HG02885 (cell line): Measurements from ENCODE around the gene CD69.
"Not testable (repeated sequence)": the region's sequence is repeated elsewhere in the genome, so short reads cannot be mapped to it uniquely, and the experiment has no call there.

Experiments
- ATAC-seq: cut with Tn5 transposase; IDR thresholded peaks from one replicate; pipeline ENCODE4 v1.9.1; 2021; ENCODE audit warnings: mild to moderate bottlenecking; ENCODE audit not compliant: unreplicated experiment, poor library complexity

Gene CD69

DNA sequence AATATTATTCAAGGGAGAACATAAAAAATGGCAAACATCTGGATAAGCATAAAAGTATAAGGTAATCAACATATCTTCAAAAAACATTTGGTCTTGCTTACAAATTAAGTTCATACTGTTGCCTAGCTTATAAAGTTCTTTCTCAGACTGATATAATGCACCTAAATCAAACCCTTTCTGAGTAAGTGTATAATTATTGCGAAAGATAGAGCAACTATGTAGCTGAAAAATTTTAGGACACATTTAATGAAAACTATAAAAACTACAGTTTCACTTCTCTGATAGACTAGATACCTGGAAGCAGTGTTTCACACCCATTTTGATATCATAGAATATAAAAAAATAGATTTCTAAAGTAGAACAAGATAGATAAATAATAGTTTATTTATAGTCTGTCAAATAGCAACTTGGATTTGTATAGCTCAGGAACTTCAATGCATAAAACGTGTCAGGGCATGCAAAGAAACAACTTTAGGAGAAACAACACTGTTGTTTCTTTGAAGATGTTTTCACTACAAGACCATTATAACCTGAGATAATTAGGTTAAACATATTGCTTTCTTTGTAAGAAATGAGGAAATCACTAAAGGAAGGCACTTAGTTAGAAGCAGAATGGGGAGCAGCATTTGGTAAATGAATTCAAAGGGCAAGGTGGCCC lies 35.4 kb downstream of the CD69 start:
- no peak for ATAC-seq

DNA sequence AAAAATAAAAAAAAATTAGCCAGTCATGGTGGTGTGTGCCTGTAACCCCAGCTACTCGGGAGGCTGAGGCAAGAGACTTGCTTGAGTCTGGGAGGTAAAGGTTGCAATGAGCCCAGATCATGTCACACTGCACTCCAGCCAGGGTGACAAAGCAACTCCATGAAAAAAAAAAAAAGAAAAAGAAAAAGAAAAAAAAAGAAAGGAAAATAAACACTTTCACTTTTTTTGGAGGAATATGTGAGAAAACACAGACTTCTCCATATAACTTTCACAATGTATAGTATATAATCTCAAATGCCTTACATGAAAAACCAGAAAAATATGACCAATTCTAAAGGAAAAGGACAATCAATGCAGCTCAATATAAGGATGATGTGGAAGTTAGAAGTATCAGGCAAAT lies 36.7 kb downstream of the CD69 start:
- no peak for ATAC-seq

DNA sequence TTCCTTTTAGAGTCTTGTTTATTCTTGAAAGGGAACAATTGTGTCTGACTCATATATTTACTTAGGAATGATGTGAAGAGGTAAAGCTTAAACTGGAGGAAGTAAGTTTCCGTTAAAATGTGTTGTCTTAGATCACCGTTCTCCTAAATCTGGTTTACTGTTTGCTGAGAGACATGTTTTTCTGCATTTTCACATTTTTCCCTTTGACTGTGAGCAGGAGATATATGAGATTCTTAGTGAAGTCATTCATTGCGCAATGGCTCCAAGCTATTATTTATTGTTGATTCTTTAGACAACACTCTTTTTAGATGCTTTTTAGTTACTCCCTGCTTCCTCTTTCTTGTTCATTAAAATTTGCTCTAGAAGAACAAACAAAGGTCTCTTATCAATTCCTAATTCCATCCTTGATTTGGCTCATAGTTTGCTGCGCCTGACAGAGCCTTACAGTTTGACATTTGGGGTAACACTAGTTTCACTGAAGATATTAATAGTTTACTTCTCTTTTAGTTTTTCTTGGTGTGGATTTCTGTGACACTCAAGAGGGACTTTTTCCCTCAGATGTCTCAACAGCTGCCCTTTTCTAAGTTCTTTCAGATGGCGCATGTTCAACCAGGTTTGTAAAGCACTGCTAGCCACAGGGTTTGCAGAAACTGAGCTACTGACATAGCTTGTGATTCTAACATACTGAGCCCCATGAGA lies 39.2 kb downstream of the CD69 start:
- ATAC-seq = peak; percentile 78

DNA sequence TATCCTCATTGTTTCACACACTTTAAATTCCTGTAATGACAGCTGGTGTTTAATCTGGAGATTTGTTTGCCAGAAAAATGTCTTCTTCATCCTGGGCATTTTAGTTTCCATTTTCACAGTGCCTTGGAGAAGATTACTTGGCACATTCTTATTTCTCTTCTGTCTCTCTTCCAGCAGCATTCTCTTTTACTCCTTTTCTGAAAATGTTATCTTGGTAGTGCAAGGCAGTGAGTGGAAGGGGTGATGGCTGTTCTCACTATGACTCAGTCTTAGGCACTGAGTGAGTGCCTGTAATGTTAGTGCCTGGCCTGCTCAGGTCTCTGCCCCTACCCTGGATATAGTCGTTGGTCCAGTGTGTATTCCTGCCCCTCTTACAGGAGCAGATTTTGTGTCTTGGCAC lies 40.9 kb downstream of the CD69 start:
- no peak for ATAC-seq

DNA sequence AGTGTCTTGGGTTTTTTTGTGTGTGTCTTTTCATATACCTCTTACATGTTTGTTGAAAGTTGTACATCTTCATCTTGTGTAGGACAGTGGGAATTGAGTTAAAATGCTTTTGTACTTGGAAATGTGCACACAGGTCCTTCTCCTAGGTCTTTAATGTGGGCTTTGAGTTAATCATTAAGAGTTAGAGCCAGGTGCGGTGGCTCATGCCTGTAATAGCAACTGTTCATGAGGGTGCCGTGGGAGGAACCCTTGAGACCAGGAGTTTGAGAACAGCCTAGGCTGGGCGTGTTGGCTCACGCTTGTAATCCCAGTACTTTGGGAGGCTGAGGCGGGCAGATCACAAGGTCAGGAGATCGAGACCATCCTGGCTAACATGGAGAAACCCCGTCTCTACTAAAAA lies 41.7 kb downstream of the CD69 start:
- no peak for ATAC-seq

DNA sequence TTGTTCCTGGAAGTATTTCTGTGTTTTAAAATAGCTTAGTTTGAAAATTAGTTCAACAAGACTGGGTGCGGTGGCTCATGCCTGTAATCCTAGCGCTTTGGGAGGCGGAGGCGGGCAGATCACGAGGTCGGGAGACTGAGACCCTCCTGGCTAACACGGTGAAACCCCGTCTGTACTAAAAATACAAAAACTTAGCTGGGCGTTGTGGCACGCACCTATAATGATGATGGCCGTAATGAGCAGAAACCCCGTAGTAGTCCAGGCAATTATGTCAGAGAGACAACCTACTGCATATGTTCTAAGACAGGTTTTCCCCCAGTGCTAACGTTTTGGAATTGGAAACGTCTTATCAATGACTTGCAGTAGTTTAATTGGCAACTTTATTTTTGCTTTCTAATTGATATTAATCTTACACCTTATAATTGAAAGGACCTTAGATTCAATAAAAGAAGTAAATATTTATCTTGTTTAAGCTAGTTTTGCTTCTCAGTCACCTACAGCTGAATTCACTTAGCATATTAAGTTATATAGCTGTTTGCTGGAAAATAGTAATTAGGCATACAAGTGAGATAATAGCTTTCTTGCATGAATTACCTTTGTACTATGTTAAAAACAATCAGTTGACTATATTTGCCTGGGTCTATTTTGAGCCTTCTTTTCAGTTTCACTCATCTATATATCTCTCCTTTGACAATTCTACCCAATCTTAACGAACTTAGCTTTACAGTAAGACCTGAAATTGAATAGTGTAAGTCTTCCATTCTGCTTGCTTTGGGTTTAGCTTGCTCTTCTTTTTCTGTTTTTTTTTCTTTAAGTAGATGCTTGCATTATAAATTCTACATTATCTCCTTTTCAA lies 43.4 kb downstream of the CD69 start:
- ATAC-seq = no peak

DNA sequence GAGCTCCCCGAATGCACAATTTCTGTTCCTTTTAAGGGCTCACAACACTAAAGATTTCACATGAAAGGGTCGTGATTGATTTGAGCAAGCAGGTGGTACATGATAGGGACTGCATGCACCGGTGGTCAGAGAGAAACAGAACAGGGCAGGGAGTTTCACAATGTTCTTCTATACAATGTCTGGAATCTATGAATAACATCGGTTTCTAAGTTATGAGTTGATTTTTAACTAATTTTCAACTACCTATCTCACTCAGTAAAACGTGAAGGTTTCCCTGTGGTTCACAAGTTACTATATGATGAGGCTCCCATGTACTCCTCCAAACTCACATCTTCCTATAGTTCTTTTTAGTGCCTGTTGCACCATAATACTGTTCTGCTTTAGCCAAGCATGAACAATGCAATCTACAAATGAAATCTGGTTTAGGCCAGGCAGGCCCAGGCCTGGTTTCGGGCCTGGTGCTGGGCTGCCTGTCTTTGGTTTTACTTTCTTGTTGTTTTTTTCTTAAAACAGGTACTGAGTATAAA lies 47.6 kb downstream of the CD69 start:
- peak; percentile 77 for ATAC-seq

DNA sequence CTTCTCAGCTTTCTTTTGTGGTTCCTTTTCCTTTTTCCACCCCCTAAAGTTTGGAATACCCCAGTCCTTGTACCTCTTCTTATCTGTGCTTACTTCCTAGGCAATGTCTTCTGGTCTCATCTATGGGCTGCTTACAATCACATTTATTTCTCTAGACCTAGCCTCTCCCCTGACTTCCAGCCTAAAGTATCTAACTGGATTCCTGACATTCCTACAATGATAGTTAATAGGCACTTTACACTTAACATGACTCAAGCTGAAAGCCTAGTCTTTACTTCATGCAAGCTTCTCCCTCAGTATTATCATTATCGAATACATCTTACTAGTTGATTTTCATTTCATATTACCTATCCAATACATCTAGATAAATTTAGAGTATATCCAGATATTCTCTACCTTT lies 49.0 kb downstream of the CD69 start:
- no peak for ATAC-seq

DNA sequence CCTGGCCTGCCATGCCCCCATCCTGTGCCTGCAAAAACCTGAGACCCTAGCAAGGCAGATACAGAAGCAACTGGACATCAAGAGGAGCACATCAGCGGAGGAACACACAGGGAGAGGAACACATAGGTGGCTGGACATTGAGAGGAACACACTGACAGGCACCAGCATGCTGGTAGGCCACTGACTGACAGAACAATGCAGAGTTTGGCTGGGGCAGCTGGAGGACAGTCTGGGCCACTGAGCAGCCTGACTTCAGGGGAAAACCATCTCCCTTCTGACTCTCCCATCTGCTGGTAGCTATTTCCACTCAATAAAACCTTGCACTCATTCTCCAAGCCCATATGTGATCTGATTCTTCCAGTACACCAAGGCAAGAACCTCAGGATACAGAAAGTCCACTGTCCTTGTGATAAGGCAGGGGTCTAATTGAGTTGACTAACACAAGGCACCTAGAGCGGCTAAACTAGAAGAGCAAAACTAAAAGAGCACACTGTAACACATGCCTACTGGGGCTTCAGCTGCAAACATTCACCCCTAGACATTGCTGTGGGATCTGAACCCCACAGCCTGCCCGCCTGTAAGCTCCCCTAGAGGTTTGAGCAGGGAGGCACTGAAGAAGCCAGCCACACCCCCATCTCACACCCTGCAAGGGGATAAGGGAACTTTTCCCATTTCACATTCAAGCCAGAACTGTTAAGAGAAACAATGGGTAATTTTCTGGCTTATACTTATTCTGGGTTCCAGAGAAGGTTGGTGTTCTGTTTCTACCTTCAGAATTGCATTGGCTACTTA lies 49.9 kb downstream of the CD69 start:
- ATAC-seq = no peak

DNA sequence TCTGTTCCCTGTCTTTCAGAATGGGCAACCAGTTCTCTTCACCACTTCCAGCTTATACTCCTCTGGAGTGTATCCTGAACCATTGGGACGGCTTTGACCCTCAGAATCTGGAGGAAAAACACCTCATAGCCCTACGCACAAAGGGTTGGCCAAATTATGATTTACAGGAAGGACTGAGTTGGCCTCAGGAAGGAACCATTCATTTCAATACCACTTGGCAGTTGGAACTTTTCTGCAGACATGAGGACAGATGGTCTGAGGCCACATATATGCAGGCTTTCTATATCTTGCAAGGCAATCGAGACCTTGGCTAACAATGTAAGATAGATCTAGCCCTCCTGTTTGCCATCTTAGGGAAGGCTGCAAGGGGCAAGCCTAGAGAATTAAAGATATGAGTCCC lies 51.8 kb downstream of the CD69 start:
- ATAC-seq = no peak

DNA sequence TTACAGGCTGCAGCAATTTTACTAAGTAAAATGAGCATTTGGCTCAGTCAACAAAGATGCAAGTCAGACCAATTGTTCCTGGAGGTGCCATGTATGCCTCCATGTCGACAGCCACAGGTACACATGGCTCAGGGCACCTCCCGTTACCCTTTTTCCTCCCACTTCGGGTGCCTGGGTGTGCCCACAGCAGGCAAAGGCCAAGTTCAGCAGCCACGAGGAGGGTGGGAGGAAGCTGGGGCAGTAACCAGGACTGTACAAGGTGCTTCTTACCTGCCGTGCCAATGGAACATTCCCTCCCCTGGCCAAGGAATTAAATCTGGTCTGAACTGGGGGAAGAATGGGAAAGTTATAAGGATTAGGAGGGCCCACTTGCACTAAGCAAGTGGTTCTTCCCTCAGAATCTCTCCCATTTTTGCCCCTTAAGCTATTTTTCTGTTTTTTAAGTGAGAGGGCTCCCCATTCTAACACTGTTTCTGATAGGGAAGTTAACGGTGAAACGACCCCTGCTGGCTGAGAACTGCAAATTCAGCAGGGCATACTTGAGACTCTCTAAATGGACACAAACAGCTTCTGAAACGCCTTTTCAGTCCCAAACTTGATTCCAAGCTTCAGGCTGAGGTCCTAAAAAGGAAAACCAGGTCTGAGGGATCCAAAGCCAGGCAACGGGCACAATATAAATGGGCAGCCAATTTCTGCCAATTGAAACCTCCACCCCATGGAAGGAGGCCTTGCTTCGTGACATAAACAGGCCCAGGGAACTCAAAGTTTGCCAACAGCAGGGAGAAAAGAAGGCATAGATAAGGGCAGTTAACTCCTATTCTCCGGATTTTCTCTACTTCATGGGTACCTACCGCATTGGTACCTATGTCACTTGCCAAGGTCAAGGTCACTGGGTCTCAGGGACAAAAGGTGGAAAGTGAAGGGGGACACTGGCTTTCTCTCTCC lies 52.6 kb downstream of the CD69 start:
- no peak for ATAC-seq

DNA sequence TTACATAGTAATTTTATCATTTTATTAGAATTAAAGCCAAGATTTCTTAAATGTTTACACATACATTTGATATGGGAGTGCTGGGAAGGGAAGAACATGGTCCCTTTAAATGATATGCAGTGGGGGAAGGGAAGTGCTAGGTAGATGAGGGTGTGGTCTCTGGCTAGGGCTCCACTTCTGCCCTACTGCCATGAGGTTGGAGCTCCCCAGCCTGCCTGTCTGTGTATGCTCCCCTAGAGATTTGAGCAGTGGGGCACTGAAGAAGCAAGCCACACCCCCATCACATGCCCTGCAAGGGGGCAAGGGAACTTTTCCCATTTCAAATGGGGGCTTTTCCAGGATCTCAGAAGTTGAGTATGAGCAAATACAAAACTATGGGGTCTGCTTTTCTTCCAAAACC lies 53.3 kb downstream of the CD69 start:
- no peak for ATAC-seq

DNA sequence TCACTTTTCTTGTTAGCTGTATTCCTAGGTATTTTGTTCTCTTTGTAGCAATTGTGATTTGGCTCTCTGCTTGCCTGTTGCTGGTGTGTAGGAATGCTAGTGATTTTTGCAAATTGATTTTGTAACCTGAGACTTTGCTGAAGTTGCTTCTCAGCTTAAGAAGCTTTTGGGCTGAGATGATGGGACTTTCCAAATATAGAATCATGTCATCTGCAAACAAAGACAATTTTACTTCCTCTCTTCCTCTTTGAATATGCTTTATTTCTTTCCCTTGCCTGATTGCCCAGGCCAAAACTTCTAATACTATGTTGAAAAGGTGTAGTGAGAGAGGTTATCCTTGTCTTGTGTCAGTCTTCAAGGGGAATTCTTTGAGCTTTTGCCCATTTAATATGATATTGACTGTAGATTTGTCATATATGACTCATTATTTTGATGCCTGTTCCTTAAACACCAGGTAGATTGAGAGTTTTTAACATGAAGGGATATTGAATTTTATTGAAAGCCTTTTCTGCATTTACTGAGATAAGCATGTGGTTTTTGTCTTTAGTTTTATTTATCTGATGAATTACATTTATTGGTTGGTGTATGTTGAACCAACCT lies 54.5 kb downstream of the CD69 start:
- no peak for ATAC-seq

DNA sequence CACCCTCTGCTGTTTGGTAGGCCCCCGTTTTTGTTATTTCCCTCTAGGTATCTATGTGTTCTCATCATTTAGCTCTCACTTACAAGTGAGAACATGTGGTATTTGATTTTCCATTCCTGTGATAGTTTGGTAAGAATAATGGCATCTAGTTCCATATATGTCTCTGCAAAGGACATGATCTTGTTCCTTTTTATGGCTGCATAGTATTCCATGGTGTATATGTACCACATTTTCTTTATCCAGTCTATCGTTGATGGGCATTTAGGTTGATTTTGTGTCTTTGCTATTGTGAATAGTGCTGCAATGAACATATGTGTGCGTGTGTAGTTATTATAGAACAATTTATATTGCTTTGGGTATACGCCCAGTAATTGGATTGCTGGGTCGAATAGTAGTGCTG lies 56.1 kb downstream of the CD69 start:
- ATAC-seq = not testable (repeated sequence)
